Breast epithelium (tissue), 4 donors: ENCODE data around the gene NIBAN1. TPM values are rescaled to one million over a fixed set of nuclear protein-coding genes. Genes with fewer than 3 reads are reported as not detected.
A peak's percentile ranks its signal among the peaks of the same experiment; 100 is the strongest.

Source experiments
- DNase-seq, 2 donors: peaks; one replicate each; pipeline ENCODE4 v3.0.0-alpha.2; 2019; ENCODE audit warnings: low spot score in 2 of 2
- H3K27ac ChIP-seq, 2 donors: fragments of 200-600 bp; sonication (generic) in 1 of 2; one replicate each; pipeline ENCODE4 v1.5.1; 2016 to 2019; ENCODE audit warnings: mild to moderate bottlenecking in 1 of 2
- H3K27me3 ChIP-seq, 2 donors: fragments of 200-600 bp; sonication (generic) in 1 of 2; one replicate each; pipeline versions ENCODE4 v1.5.1 to v1.6.0; 2017 to 2019; ENCODE audit warnings: control low read depth in 1 of 2, mild to moderate bottlenecking in 1 of 2
- H3K36me3 ChIP-seq: fragments of 200-600 bp; one replicate; pipeline ENCODE4 v1.5.1; 2019
- H3K4me1 ChIP-seq, 2 donors: fragments of 200-600 bp; sonication (generic); one replicate each; pipeline ENCODE4 v1.5.1; 2016 to 2019; ENCODE audit warnings: control low read depth in 1 of 2
- H3K4me3 ChIP-seq, 3 donors: fragments of 200-600 bp; sonication (generic); 1 replicate in 2 of 3; 2 replicates in 1 of 3; pipeline ENCODE4 v1.5.1; 2016 to 2019; ENCODE audit warnings: mild to moderate bottlenecking in 3 of 3, moderate library complexity in 2 of 3
- H3K9me3 ChIP-seq, 2 donors: fragments of 200-600 bp; sonication (generic) in 1 of 2; one replicate each; pipeline ENCODE4 v1.5.1; 2016 to 2019; ENCODE audit warnings: control low read depth in 1 of 2
- CTCF ChIP-seq, 3 donors: fragments of 450-650 bp; IDR thresholded peaks; one replicate each; pipeline ENCODE4 v1.5.1; 2016 to 2017; ENCODE audit warnings: antibody characterized with exemption in 3 of 3, mild to moderate bottlenecking in 3 of 3, moderate library complexity in 3 of 3
- POLR2A ChIP-seq: fragments of 450-650 bp; IDR thresholded peaks from one replicate; pipeline ENCODE4 v1.6.1; 2016; ENCODE audit warnings: antibody characterized with exemption, mild to moderate bottlenecking, moderate library complexity
- POLR2AphosphoS5 ChIP-seq, 3 donors: sonication (generic); formaldehyde crosslinking; IDR thresholded peaks; one replicate each; pipeline ENCODE4 v1.6.1; 2017; ENCODE audit warnings: antibody characterized with exemption in 3 of 3
- intact Hi-C: fragments of 100-400 bp; cut with DNase I; formaldehyde crosslinking; loops from one replicate; pipeline ENCODE4 v1.15.1; 2023; ENCODE audit warnings: low total_unique reads
- total RNA-seq, 3 donors: library from RNA; depleted of rRNA; stranded (reverse); fragments of >200 nt; gene quantifications; one replicate each; pipeline ENCODE4 v1.1.0, GENCODE V29; 2016

NIBAN1 gene
- total RNA-seq, 3 donors from 2014 or later, result 11.7 to 44.2 (median 34.7) TPM

GRCh38 chr1:184945029-184945428 is 29.3 kb downstream of the NIBAN1 start:
- H3K4me1 ChIP-seq, result no peaks in the 10 kb centered on the region
- intact Hi-C loops, result no loop called here
- H3K36me3 ChIP-seq, result no peaks in the 10 kb centered on the region
- peak overlapping the region; percentile 64 to 67 for H3K27ac ChIP-seq
- H3K4me3 ChIP-seq, result no peak overlapping the region
- DNase-seq, result no peak
- no peaks in the 10 kb centered on the region for H3K27me3 ChIP-seq
- no peaks in the 10 kb centered on the region for H3K9me3 ChIP-seq
- no peak for TF ChIP-seq POLR2A
- TF ChIP-seq POLR2AphosphoS5 (IDR thresholded peaks at IDR 0.05), result no peak
- TF ChIP-seq CTCF (IDR thresholded peaks at IDR 0.05), result no peak

GRCh38 chr1:184943998-184944397 is 30.3 kb downstream of the NIBAN1 start:
- Histone ChIP-seq H3K36me3 (no peaks in the 10 kb centered on the region), H3K4me1 (no peaks in the 10 kb centered on the region), H3K9me3 (no peaks in the 10 kb centered on the region), H3K27me3 (no peaks in the 10 kb centered on the region), H3K27ac (peak overlapping the region; percentile 46 to 64), H3K4me3 (no peak overlapping the region)
- TF ChIP-seq CTCF (IDR thresholded peaks at IDR 0.05) (no peak), POLR2AphosphoS5 (IDR thresholded peaks at IDR 0.05) (no peak)
- no peak for DNase-seq
- intact Hi-C loops, result no loop called here

- H3K27ac ChIP-seq, result no peak overlapping the region
These were observed 32.6 kb downstream of the NIBAN1 start for GRCh38 chr1:184941735-184942134.

GRCh38 chr1:184941410-184941733 is 32.9 kb downstream of the NIBAN1 start:
- no peak overlapping the region for H3K27ac ChIP-seq
- intact Hi-C loops, result no loop called here
- H3K36me3 ChIP-seq, result no peaks in the 10 kb centered on the region
- no peak overlapping the region for H3K4me3 ChIP-seq
- TF ChIP-seq POLR2A, result no peak
- no peak for TF ChIP-seq CTCF (IDR thresholded peaks at IDR 0.05)
- no peak for TF ChIP-seq POLR2AphosphoS5 (IDR thresholded peaks at IDR 0.05)
- H3K27me3 ChIP-seq, result no peaks in the 10 kb centered on the region
- H3K4me1 ChIP-seq, result no peaks in the 10 kb centered on the region
- no peak for DNase-seq
- H3K9me3 ChIP-seq, result no peaks in the 10 kb centered on the region

More at GRCh38 chr1:184941735-184942134, 32.6 kb downstream of the NIBAN1 start:
- Histone ChIP-seq H3K4me3 (no peak overlapping the region), H3K36me3 (no peaks in the 10 kb centered on the region), H3K9me3 (no peaks in the 10 kb centered on the region), H3K27me3 (no peaks in the 10 kb centered on the region), H3K4me1 (no peaks in the 10 kb centered on the region)
- intact Hi-C loops, result no loop called here
- no peak for DNase-seq
- TF ChIP-seq POLR2A, result no peak
- TF ChIP-seq POLR2AphosphoS5 (IDR thresholded peaks at IDR 0.05), result no peak
- TF ChIP-seq CTCF (IDR thresholded peaks at IDR 0.05), result no peak

GRCh38 chr1:184940694-184941409 is 33.5 kb downstream of the NIBAN1 start:
- no peak for DNase-seq
- Histone ChIP-seq H3K9me3 (no peaks in the 10 kb centered on the region), H3K4me3 (no peak overlapping the region), H3K4me1 (no peaks in the 10 kb centered on the region), H3K27me3 (no peaks in the 10 kb centered on the region), H3K27ac (no peak overlapping the region), H3K36me3 (no peaks in the 10 kb centered on the region)
- intact Hi-C loops, result no loop called here
- TF ChIP-seq POLR2A (no peak), CTCF (IDR thresholded peaks at IDR 0.05) (no peak), POLR2AphosphoS5 (IDR thresholded peaks at IDR 0.05) (no peak)
